WERI-Rb-1 (cell line): ENCODE data around the gene KLK7.

Experiments
- DNase-seq: peaks from one replicate; pipeline ENCODE4 v3.0.0-alpha.2; 2020
- H3K27ac ChIP-seq: fragments of 250-450 bp; sonication (Bioruptor Pico); 2 replicates; pipeline ENCODE4 v1.5.1; 2020; ENCODE audit warnings: mild to moderate bottlenecking, moderate library complexity
- H3K27me3 ChIP-seq: fragments of 250-450 bp; sonication (Bioruptor Pico); 2 replicates; pipeline ENCODE4 v1.5.1; 2021; ENCODE audit warnings: mild to moderate bottlenecking, low read depth, moderate library complexity; ENCODE audit not compliant: insufficient read depth, severe bottlenecking
- H3K36me3 ChIP-seq: fragments of 250-450 bp; sonication (Bioruptor Pico); 2 replicates; pipeline ENCODE4 v1.5.1; 2020; ENCODE audit warnings: mild to moderate bottlenecking, moderate library complexity
- H3K4me3 ChIP-seq: 2 replicates; pipeline ENCODE4 v1.5.1; 2011; ENCODE audit warnings: low read depth, mild to moderate bottlenecking, control low read depth, low read length
- H3K9me3 ChIP-seq: fragments of 250-450 bp; sonication (Bioruptor Pico); 2 replicates; pipeline ENCODE4 v1.5.1; 2021; ENCODE audit warnings: mild to moderate bottlenecking, moderate library complexity; ENCODE audit not compliant: severe bottlenecking
- CTCF ChIP-seq: IDR thresholded peaks from 2 replicates; pipeline ENCODE4 v1.5.1; 2011; ENCODE audit warnings: low read depth, mild to moderate bottlenecking, control low read depth, inconsistent platforms, low read length

The KLK7 gene

GRCh38 chr19:50964266-50964665 lies 19.5 kb downstream of the KLK7 start:
- Histone ChIP-seq H3K27me3 (peaks cover 66% of the 10 kb centered on the region), H3K36me3 (no peaks in the 10 kb centered on the region), H3K27ac (no peak overlapping the region), H3K4me3 (no peak overlapping the region), H3K9me3 (no peaks in the 10 kb centered on the region)
- TF ChIP-seq CTCF = no peak
- no peak for DNase-seq

GRCh38 chr19:50963381-50963780 lies 20.3 kb downstream of the KLK7 start:
- Histone ChIP-seq H3K36me3 (no peaks in the 10 kb centered on the region), H3K9me3 (no peaks in the 10 kb centered on the region), H3K4me3 (no peak overlapping the region), H3K27me3 (peaks cover 69% of the 10 kb centered on the region), H3K27ac (no peak overlapping the region)
- DNase-seq = no peak
- no peak for TF ChIP-seq CTCF

GRCh38 chr19:50962245-50962644 lies 21.5 kb downstream of the KLK7 start:
- no peaks in the 10 kb centered on the region for H3K9me3 ChIP-seq
- DNase-seq = no peak
- no peak overlapping the region for H3K4me3 ChIP-seq
- no peak overlapping the region for H3K27ac ChIP-seq
- no peaks in the 10 kb centered on the region for H3K36me3 ChIP-seq
- H3K27me3 ChIP-seq = peaks cover 71% of the 10 kb centered on the region
- TF ChIP-seq CTCF = no peak

- Histone ChIP-seq H3K27me3 (peaks cover 69% of the 10 kb centered on the region), H3K4me3 (no peak overlapping the region), H3K27ac (no peak overlapping the region), H3K9me3 (no peaks in the 10 kb centered on the region), H3K36me3 (no peaks in the 10 kb centered on the region)
- no peak for DNase-seq
- no peak for TF ChIP-seq CTCF
Measured at GRCh38 chr19:50959731-50960500, 23.8 kb downstream of the KLK7 start.

- no peak for TF ChIP-seq CTCF
- H3K9me3 ChIP-seq = no peaks in the 10 kb centered on the region
- peaks cover 72% of the 10 kb centered on the region for H3K27me3 ChIP-seq
- no peaks in the 10 kb centered on the region for H3K36me3 ChIP-seq
- H3K4me3 ChIP-seq = no peak overlapping the region
- H3K27ac ChIP-seq = no peak overlapping the region
- DNase-seq = no peak
Measured at GRCh38 chr19:50957587-50957986, 26.1 kb downstream of the KLK7 start.

- TF ChIP-seq CTCF = no peak
- no peaks in the 10 kb centered on the region for H3K36me3 ChIP-seq
- peaks cover 72% of the 10 kb centered on the region for H3K27me3 ChIP-seq
- DNase-seq = no peak
- H3K4me3 ChIP-seq = no peak within 1 kb of the TSS
- no peak within 1 kb of the TSS for H3K27ac ChIP-seq
- H3K9me3 ChIP-seq = peaks cover 3% of the 10 kb centered on the region
Measured at GRCh38 chr19:50952910-50953309, 30.8 kb downstream of the KLK7 start, which contains the start of gene KLK5. Gene KLK5 (minus strand): TSS chr19:50953038. CDS start chr19:50952657, 381 bp downstream.
